GOT3 (cell line): ENCODE results near the gene DENND1C.

Experiments
- DNase-seq: peaks from one replicate; lab custom pipeline; 2025; ENCODE audit warnings: mixed read lengths; lab: John Stamatoyannopoulos, UW

The DENND1C gene

GRCh38 chr19:6481541-6482342, at the start of gene DENND1C:
Gene DENND1C (minus strand): TSS chr19:6481787. CDS start chr19:6481695, 92 bp downstream.
- no peak for DNase-seq

GRCh38 chr19:6530386-6531162, 49.0 kb upstream of the DENND1C start, which contains the start of gene TNFSF9:
Gene TNFSF9 (plus strand): TSS chr19:6531026. CDS start chr19:6531037, 11 bp downstream.
- peak; percentile 81 for DNase-seq

- DNase-seq, result no peak
Measured at GRCh38 chr19:6529937-6530385, 48.4 kb upstream of the DENND1C start.

- no peak for DNase-seq
Measured at GRCh38 chr19:6529351-6529750, 47.8 kb upstream of the DENND1C start.

GRCh38 chr19:6528544-6529121, 47.0 kb upstream of the DENND1C start:
- no peak for DNase-seq

- no peak for DNase-seq
Measured at GRCh38 chr19:6527893-6528543, 46.4 kb upstream of the DENND1C start.

GRCh38 chr19:6524311-6524710, 42.7 kb upstream of the DENND1C start:
- DNase-seq, result no peak

GRCh38 chr19:6522712-6523111, 41.1 kb upstream of the DENND1C start:
- DNase-seq, result no peak

- no peak for DNase-seq
Measured at GRCh38 chr19:6521718-6522646, 40.4 kb upstream of the DENND1C start.

GRCh38 chr19:6519289-6519688, 37.7 kb upstream of the DENND1C start:
- no peak for DNase-seq

- no peak for DNase-seq
Measured at GRCh38 chr19:6518145-6518911, 36.7 kb upstream of the DENND1C start.

GRCh38 chr19:6516659-6517291, 35.2 kb upstream of the DENND1C start:
- DNase-seq, result peak; percentile 70

GRCh38 chr19:6516018-6516658, 34.6 kb upstream of the DENND1C start:
- DNase-seq, result peak; percentile 73

GRCh38 chr19:6514926-6515544, 33.4 kb upstream of the DENND1C start:
- no peak for DNase-seq

- DNase-seq, result no peak
Measured at GRCh38 chr19:6514089-6514488, 32.5 kb upstream of the DENND1C start.

GRCh38 chr19:6510618-6511017, 29.0 kb upstream of the DENND1C start:
- no peak for DNase-seq

GRCh38 chr19:6509118-6509971, 27.8 kb upstream of the DENND1C start:
- DNase-seq, result no peak
